H4 (cell line): ENCODE measurements around the gene NDUFV2. TPM values are rescaled to one million over a fixed set of nuclear protein-coding genes. Genes with fewer than 3 reads are reported as not detected.
"Not testable (repeated sequence)": the region's sequence is repeated elsewhere in the genome, so short reads cannot be mapped to it uniquely, and the experiment has no call there.

ENCODE experiments used
- DNase-seq: peaks from one replicate; pipeline ENCODE4 v3.0.0-alpha.2; 2015; ENCODE audit warnings: low spot score
- total RNA-seq: library from RNA; depleted of rRNA; stranded (reverse); fragments of >200 nt; shearing (Covaris generic); gene quantifications from 2 replicates; pipeline ENCODE4 v1.2.3, GENCODE V29; 2014

Gene NDUFV2
- total RNA-seq, 1 experiment from 2014 or later: 236 TPM

DNA sequence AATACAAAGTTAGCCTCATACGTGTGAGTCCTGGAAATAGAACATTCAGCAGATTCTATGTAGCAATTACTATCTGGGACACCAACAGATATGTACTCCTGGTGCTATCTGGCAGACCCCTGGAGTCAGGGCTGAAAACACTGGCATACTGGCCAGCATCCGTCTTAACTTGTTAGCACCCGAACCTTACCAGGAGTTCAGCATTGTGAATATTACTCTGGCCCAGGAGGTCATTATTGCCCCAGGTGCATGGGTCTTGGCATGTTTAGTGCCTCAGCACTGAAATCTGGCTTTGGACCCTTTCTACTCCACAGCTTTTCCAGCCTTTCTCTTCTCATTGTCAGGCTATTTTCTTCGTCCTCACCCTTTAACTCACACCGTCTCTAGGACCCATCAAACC, 11.9 kb upstream of the NDUFV2 start:
- no peak for DNase-seq

DNA sequence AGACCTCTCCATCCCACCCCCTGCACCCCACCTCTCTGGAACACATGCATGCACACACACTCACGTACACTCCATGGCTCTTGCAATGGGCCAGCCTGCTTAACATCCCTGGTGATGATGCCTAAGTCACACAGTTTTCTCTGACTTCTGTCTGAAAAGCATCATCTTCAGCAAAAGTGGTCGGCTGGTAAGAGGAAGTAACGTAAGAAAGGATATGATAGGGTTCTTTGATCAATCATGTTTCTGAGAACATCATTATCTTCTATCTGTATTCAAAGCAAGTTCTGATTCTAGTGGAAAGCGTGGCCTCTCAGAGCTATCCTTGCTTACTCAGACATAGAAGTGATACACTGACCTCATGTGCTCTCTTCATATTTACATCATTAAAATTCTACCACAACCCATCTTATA, 11.4 kb upstream of the NDUFV2 start:
- no peak for DNase-seq

GRCh38 chr18:9092665-9093064, 9.8 kb upstream of the NDUFV2 start:
- DNase-seq: no peak

- not testable (repeated sequence) for DNase-seq
These were observed 9.4 kb upstream of the NDUFV2 start for GRCh38 chr18:9093109-9093508.

- peak; percentile 70 for DNase-seq
These were observed 7.9 kb upstream of the NDUFV2 start for GRCh38 chr18:9094307-9095226.

DNA sequence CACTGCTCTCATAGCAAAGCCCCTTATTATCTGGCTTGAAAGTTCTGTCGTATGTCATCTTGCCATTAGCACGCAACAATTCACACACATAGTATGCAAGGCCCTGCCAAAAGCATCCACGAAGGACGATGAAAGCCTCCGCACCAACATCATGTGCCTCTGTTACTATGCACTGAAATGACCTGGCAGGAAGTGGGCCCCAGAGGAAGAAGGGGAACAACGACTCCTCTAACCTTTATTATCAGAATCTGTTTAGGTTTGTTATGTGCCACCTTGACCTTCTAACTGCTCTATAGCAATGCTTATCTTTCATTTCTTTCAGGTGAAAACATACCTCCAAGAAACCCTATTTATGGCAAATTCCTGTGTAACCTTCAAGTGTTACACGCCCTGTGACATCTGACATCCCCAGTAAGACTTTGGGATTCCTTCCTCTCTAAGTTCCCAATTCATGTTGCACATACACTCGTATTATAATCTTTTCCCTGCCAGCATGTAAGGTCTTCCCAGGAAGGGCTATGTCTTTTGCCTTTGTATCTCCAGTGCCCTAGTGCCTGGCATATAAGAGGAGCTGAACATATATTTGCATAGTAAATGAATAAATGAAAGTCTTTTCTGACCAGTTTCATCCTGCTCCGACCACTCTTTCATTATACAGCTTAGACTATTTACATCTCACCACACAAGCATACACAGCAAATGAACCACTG, 7.0 kb upstream of the NDUFV2 start:
- DNase-seq: no peak

- DNase-seq: no peak
These were observed 6.5 kb upstream of the NDUFV2 start for GRCh38 chr18:9096007-9096371.

GRCh38 chr18:9096685-9097084, 5.8 kb upstream of the NDUFV2 start:
- DNase-seq: no peak

GRCh38 chr18:9097349-9097748, 5.2 kb upstream of the NDUFV2 start:
- no peak for DNase-seq

- DNase-seq: no peak
These were observed 1.7 kb upstream of the NDUFV2 start for GRCh38 chr18:9100796-9101195.

DNA sequence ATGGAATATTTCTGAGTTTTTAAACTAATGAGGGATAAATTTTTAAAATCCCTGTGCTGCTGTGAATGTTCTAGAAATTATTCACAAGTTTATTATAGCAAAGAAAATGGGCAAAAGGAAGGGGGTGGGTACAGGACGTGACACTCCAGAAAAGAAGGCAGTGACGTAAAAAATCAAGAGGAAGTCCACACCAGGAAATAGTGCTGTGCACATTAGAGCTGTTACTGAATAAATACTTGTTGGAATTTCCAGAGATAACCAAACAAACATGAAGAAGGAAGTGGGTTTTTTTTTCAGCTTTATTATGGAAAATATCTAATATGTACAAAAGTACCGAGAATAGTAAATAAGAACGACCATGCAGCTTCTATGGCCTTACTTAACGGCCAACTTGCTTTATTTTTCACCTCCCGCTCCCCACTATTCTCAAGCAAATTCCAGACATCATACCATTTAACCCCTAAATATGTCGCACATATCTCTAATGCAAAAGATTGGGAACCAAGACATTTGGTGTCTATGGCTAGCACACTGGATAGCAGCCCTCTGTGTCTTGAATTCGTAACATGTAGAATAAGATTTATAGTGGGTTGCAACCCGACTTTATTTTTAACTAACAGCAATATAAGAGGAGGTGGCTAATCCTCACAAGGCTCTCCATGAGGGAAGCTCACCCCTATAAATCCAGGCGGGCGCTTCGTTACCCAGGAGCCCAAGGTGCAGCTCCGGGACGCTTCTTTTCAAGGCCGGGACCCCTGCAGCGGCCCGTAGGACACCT, 580 bp upstream of the NDUFV2 start:
- peak; percentile 47 for DNase-seq

DNA sequence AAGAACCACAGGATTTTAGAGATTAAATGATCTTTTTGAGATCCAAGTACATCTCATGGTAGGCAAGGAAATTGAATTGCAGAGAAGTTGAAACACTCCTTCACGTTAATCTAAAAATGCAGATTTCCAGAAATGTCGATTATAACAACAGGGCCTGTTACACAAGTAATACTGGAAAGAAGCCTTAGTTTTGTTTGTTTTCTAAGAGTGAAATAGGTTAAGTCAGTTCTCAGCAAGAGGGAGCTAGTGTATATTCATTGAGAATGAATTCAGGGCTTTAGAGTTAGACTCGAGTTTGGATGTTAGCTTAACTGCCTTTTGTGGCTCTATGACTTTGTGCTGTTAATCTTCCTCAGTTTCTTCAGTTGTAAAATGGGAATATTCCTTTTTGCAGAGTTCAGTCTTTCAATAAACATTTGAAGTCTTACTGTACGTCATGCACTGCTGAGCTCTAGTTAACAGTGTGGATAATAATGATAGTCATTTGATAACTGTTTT, 926 bp downstream of the NDUFV2 start:
- no peak for DNase-seq

GRCh38 chr18:9104244-9104901, 1.9 kb downstream of the NDUFV2 start:
- DNase-seq: no peak

DNA sequence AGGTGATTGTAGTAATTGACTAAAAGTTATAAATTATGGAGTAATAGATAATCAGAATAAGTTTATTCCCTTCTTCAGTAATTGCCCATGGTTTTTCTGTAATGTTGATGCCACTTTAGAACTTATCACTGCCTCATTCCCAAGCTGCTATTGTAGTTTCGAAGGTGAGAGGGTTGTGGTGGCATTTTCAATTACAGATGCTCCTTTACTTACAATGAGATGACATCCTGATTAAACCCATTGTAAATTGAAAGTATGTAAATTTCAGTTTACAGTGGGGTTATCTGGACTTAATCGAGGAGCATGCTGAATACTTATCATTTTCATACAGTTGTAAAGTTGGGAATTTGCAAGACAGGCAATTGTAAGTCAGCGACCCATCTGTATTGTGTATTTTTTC, 2.9 kb downstream of the NDUFV2 start:
- DNase-seq: no peak

DNA sequence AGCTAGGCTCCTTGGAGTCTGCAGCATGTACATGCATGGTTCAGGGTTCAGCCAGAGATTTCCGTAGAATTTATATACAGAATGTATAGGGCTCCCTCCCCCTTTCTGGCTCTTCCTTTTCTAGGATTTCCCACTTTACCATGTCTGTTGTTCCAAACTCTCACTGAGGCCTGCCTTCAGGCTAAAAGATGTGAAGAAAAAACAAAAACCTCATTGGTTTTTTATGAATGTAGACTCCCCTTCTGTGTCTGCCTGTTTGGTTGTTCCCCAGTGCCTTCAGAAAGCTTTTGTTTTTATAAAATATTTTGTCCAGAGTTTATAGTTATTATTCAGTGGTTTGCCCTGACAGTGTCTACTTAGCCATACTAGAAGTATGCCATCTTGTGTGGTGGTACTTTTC, 3.6 kb downstream of the NDUFV2 start:
- no peak for DNase-seq

GRCh38 chr18:9106800-9107584, 4.5 kb downstream of the NDUFV2 start:
- DNase-seq: no peak

GRCh38 chr18:9108911-9109310, 6.4 kb downstream of the NDUFV2 start:
- DNase-seq: no peak

- no peak for DNase-seq
These were observed 7.0 kb downstream of the NDUFV2 start for GRCh38 chr18:9109523-9109922.

- no peak for DNase-seq
These were observed 11.1 kb downstream of the NDUFV2 start for GRCh38 chr18:9113468-9114149.

DNA sequence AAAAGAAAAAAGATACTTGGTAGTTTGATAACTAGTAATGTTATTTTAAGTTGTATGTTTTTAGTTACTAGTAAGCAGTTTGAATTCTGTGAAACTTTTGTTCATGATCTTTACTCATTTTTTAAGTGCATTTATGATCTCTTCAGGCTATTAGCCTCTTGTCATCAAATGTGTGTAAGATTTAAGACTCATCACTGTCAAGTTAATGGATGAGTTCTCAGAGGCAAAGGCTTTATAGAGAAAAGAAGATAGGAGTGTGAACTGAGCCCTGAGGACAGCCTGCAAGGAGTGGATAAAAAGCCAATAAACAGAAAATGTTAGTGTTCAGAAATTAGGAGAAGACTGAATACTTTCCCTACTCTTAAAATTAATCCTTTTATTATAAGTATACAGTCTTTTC, 13.5 kb downstream of the NDUFV2 start:
- DNase-seq: no peak
